ENCODE data around the gene FZD2.
A peak's percentile ranks its signal among the peaks of the same experiment; 100 is the strongest.
"Not testable (repeated sequence)": the region's sequence is repeated elsewhere in the genome, so short reads cannot be mapped to it uniquely, and the experiment has no call there.

Gene FZD2

DNA sequence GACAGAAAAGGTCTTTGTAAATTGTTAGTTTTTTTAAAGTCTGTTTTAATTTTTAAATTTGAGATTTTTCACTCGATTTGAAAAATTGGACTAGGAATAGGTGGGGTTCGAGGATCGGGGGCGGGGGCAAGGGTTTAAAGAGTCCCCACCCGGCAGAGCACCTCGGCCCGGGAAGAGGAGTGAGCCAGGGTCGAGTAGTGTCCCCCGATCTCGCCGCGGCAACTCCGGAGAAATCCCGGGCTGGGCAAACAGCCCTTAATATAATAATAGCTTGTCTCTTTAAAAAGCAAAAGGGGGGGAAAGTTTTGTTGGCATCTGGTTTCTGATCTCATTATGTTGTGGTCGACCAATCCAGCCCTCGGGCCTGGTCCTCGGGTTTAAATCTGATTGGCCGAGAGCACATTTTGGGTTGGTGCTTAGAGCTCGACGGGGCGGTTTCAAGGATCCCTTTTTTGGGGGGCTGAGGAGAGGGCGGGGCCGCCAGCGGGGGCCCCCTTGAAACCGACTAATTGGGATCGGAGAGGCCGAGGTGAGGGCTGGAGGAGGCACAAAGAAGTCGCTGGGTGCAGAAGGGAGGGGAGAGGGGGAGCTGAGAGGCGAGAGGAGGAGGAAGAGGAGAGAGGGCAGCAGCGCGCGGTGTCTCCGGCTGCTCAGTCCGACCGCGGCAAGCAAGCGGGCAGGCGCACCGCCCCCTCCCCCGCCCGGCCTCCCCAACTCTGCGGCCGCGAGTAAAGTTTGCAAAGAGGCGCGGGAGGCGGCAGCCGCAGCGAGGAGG, at the start of gene FZD2:
TSS of gene FZD2 (plus strand) at position 653 of the 775 bp plus-strand sequence. CDS start 205 bp downstream, outside the sequence.
- Mint-ChIP-seq H3K27ac (peak within 1 kb of the TSS; percentile 77), H3K9me3 (no peaks in the 10 kb centered on the region), H3K36me3 (ENCODE audit: low read depth) (no peaks in the 10 kb centered on the region), H3K27me3 (peaks cover 59% of the 10 kb centered on the region), H3K4me1 (peaks cover 22% of the 10 kb centered on the region), H3K4me3 (peak within 1 kb of the TSS; percentile 81)
- ATAC-seq (peak; percentile 84), DNase-seq (peak; percentile 65)

DNA sequence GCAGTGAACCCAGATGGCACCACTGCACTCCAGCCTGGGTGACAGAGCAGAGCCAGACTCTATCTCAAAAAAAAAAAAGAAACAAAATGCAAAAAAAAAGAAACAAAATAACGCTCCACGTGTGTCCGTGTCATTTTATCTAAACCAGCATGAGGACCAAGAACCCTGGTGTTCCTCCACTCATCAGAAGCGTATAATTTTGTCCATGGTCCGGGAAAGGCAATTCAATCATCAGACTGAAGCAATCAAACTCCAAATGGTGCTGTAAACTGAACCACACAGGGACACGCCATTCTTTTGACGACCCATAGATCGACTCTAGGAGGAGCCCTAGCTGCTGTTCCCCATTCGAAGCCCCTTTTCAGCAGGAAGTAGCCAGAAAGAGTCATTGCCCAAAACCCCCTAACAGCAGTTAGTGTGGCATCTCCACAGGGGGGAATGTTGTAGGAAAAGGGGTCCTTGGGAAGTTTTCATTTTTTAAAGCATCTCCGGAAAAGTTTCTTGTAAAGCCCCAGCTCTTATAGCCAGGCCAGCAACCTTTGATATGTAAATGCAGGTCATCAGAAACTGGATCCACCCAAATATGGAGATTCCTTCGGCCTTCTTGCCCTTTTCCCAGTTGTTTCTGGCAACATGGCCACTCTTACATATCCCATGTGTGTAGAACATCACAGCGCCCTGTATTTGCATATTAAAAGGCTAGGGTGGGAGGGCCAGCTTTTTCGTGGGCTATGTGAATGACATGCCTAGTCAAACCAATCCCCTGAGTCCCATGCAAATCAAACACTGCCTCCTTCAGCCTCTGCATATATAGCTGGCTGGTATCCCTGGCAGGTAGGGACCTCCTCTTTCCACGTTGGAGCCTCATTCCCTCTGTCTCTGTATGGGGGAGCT, 45.8 kb upstream of the FZD2 start:
- ATAC-seq; DNase-seq; H3K4me3 Mint-ChIP-seq; H3K27me3 Mint-ChIP-seq; H3K27ac Mint-ChIP-seq; H3K4me1 Mint-ChIP-seq; H3K36me3 Mint-ChIP-seq (ENCODE audit: low read depth); H3K9me3 Mint-ChIP-seq: not testable (repeated sequence)

DNA sequence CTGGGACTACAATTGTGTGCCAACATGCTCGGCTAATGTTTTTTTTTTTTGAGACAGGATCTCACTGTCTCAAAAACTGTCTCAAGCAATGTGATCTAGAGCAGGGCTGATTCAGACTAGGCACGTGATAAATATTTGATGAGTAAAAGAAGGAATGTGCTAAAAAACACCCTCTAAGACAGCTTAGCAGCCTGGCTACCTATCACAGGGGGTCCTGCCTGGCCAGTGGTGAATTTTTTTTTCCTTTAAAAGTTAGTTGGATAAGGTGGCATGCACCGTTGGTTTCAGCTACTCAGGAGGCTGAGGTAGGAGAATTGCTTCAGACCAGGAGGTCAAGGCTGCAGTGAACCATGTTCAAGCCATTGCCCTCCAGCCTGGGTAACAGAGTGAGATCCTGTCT, 39.3 kb upstream of the FZD2 start:
- DNase-seq, result no peak
- no peaks in the 10 kb centered on the region for H3K4me1 Mint-ChIP-seq
- no peaks in the 10 kb centered on the region for H3K36me3 Mint-ChIP-seq (ENCODE audit: low read depth)
- no peak overlapping the region for H3K4me3 Mint-ChIP-seq
- H3K27ac Mint-ChIP-seq, result no peak overlapping the region
- peaks cover 9% of the 10 kb centered on the region for H3K27me3 Mint-ChIP-seq
- H3K9me3 Mint-ChIP-seq, result no peaks in the 10 kb centered on the region
- ATAC-seq, result no peak

DNA sequence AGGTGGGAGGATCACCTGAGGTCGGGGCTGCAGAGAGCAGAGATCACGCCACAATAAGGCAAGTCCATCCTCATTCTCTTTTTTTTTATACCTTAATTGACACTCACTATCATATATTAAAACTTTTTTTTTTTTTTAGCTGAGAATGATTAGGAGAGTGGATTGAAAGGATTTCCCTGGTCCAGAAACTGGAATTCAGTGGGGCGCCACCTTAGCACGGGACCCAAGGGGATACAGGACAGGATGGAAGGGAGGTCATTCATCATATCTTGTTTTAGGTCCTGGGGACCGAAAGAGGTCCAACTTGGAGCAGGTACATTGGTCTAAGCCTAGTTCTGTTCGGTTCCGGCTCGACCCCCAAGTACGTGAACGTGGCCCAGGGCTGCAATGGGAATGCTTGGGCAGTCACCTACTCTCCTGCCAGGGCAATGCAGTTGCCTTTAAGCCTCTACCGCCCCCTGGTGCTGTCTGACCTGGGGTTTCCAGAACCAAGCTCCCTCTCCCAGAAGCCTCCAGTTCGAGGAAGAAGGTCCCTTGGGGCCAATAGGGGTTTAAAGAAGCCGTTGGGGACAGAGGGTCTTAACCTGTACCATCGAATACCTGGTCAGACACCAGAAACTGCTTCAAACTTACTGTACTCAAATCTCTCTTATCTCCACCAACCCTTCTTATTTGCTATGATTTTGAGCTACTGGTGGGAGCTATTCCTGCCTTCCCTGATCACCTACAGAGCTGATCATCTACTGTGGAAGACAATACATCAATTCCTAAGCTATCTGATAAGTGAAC, 34.2 kb upstream of the FZD2 start:
- H3K4me3 Mint-ChIP-seq, result no peak overlapping the region
- ATAC-seq (peak; percentile 77), DNase-seq (peak; percentile 74)
- no peaks in the 10 kb centered on the region for H3K36me3 Mint-ChIP-seq (ENCODE audit: low read depth)
- H3K27me3 Mint-ChIP-seq, result peaks cover 6% of the 10 kb centered on the region
- peaks cover 5% of the 10 kb centered on the region for H3K9me3 Mint-ChIP-seq
- no peaks in the 10 kb centered on the region for H3K4me1 Mint-ChIP-seq
- H3K27ac Mint-ChIP-seq, result no peak overlapping the region

DNA sequence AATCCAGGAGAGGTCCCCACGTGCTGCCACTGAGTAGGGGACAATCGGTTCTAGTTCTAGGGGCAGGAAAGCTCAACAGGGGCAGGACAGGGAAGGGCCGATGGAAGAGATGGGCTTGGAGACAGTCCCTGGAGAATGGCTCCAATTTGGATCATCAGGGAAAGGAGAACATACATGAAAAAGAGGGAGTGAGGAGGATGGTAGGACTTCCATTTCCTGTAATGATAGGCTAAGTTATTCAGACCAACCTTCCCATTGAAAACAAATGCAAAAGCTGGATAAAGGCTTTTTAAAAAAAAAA, 33.7 kb upstream of the FZD2 start:
- Mint-ChIP-seq H3K4me1 (no peaks in the 10 kb centered on the region), H3K4me3 (no peak overlapping the region), H3K27ac (no peak overlapping the region), H3K27me3 (peaks cover 6% of the 10 kb centered on the region), H3K36me3 (ENCODE audit: low read depth) (no peaks in the 10 kb centered on the region), H3K9me3 (peaks cover 5% of the 10 kb centered on the region)
- no peak for ATAC-seq
- DNase-seq, result no peak

DNA sequence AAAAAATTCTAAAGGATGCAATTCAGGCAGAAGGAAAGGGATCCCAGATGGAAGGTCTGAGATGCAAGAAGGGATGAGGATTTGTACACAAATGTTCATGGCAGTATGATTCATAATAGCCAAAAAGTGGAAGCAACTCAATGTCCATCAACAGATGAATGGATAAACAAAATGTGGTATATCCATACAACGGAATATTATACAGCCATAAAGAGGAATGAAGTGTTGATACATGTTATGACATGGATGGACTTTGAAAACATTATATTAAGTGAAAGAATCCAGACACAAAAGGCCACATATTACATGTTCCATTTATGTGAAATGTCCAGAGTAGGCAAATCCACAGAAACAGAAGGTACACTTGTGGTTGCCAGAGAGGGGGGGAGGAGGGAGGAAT, 30.2 kb upstream of the FZD2 start:
- no peak overlapping the region for H3K4me3 Mint-ChIP-seq
- H3K27me3 Mint-ChIP-seq, result peaks cover 3% of the 10 kb centered on the region
- no peak overlapping the region for H3K27ac Mint-ChIP-seq
- no peaks in the 10 kb centered on the region for H3K36me3 Mint-ChIP-seq (ENCODE audit: low read depth)
- DNase-seq (no peak), ATAC-seq (no peak)
- H3K4me1 Mint-ChIP-seq, result no peaks in the 10 kb centered on the region
- peaks cover 5% of the 10 kb centered on the region for H3K9me3 Mint-ChIP-seq

DNA sequence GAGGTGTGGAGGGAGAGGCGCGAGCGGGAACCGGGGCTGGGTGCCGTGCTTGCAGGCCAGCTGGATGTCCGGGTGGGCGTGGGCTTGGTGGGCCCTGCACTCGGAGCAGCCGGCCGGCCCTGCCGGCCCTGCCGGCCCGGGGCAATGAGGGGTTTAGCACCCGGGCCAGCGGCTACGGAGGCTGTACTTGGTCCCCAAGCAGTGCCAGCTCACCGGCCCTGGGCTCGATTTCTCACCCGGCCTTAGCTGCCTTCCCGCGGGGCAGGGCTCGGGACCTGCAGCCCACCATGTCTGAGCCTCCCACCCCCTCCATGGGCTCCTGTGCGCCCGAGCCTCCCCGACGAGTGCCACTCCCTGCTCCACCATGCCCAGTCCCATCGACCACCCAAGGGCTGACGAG, 29.3 kb upstream of the FZD2 start:
- no peak overlapping the region for H3K4me3 Mint-ChIP-seq
- H3K9me3 Mint-ChIP-seq, result peaks cover 5% of the 10 kb centered on the region
- no peak for ATAC-seq
- no peaks in the 10 kb centered on the region for H3K4me1 Mint-ChIP-seq
- no peak for DNase-seq
- no peaks in the 10 kb centered on the region for H3K36me3 Mint-ChIP-seq (ENCODE audit: low read depth)
- no peak overlapping the region for H3K27ac Mint-ChIP-seq
- H3K27me3 Mint-ChIP-seq, result peaks cover 3% of the 10 kb centered on the region

DNA sequence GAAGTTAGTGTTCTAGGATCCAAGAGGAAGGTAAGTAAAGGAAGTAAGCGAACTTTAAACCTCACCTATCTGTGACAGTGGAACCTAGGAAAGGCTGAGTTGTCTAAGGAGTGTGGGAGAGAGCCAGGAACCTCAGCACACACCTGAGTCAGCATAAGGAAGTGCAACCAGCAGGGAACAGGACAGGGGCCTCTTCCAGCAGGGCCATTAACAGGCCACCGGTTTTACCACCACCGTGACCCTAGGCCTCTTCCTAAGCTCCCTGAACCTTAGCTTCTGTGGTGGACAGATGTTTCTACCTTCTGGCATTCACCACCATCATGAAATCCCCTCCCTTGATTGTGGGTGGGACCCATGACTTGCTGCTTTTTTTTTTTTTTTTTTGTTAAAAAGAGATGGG, 27.4 kb upstream of the FZD2 start:
- peaks cover 5% of the 10 kb centered on the region for H3K9me3 Mint-ChIP-seq
- DNase-seq (no peak), ATAC-seq (no peak)
- H3K4me1 Mint-ChIP-seq, result peaks cover 7% of the 10 kb centered on the region
- H3K36me3 Mint-ChIP-seq (ENCODE audit: low read depth), result no peaks in the 10 kb centered on the region
- no peak overlapping the region for H3K27ac Mint-ChIP-seq
- H3K27me3 Mint-ChIP-seq, result peaks cover 5% of the 10 kb centered on the region
- H3K4me3 Mint-ChIP-seq, result no peak overlapping the region

DNA sequence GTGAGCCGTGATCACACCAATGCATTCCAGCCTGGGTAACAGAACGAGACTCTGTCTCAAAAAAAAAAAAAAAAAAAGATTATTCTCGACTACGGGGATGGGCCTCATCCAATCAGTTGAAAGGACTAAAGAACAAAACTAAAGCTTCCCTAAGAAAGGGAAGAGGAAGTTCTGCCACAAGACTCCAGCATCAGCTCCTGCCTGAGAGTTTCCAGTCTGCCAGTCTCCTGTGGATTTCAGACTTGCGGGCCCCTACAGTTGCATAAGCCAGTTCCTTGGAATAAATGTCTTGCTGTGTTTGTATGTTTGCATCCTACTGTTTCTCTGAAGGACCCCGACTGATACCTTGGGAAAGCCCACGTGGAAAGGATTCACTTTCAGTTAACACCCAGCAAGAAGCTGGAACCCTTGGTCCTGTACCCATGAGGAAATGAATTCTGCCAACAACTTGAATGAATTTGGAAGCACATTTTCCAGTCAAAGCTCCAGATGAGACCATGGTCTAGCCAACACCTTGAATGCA, 26.3 kb upstream of the FZD2 start:
- DNase-seq (no peak), ATAC-seq (no peak)
- Mint-ChIP-seq H3K9me3 (peaks cover 5% of the 10 kb centered on the region), H3K27ac (no peak overlapping the region), H3K36me3 (ENCODE audit: low read depth) (no peaks in the 10 kb centered on the region), H3K27me3 (peaks cover 5% of the 10 kb centered on the region), H3K4me1 (peaks cover 7% of the 10 kb centered on the region), H3K4me3 (no peak overlapping the region)

DNA sequence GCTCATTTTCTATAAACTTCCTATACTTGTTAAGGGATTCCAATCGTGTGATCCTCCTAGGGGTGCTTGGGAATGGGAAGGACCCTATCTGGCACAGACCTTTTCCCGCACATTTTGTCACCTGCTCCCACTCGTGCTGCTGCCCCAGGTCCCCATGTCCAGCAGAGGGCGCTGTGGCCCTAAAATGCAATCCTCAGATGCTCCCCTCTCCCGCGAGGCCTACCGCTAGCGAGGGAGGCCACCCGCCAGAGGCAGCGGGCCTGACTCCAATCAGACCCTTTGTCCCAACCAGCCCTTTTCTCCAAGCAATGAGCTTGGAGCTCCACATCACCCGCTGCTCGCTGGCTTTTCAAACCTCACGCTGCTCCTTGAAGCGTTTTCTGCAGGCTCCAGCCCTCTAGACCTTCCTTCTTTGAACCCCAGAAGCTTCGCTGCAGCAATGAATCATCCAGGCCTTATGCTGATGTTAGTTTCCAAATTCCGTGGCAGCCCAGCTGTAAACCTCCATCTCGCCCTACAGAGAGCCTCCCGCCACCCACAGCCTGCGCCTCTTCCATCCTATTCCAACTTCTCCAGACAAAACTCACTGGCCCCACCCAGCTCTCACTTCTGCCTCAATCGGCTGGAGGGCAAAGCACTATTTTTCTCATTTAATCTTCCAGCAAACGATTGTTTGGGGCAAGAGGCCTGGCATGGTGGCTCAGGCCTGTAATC, 23.6 kb upstream of the FZD2 start:
- Mint-ChIP-seq H3K9me3 (no peaks in the 10 kb centered on the region), H3K4me3 (peak overlapping the region; percentile 19), H3K4me1 (peaks cover 7% of the 10 kb centered on the region), H3K36me3 (ENCODE audit: low read depth) (no peaks in the 10 kb centered on the region), H3K27me3 (peaks cover 5% of the 10 kb centered on the region), H3K27ac (no peak overlapping the region)
- DNase-seq (peak; percentile 92), ATAC-seq (peak; percentile 95)

DNA sequence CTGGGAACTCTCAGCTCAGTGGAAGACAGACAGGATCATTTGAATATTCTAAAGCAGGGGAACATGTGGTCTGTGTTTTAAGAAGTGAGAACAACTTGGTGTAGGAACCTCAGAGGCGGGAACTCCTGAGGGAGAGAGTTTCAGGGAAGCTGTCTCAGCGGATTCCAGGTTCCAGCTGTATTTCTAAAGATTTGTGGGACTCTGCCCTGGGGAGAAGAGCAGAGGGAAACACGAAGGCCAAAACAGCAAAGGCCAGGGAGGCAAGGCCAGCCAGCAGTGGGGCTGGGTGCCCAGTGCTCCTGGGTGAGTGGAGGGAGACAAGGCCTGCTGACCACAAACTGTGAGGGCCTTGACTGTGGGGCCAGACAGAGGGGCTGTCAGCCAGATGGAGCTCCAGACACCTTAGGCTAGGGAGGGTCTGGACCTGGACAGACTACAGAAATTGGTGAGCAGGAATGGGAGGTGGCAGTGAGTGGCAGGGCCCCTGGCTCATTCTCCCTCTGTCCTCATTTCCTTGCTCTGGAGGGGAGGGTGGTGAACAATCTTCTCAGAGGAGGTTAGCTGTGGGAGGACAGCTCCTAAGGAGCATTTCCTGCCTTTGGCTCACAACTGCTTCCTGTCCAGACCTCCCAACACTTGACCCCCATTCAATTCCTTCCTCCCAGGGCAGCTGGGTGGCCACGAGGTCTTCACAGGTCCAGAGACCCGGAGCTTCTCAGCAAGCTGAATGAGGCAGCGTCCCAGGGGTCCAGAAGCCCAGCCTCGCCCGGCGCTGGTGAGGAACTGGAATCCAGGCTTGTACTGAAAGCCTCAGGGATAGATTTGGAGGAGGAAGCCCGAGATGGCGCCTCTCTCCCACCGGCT, 21.0 kb upstream of the FZD2 start:
- Mint-ChIP-seq H3K4me3 (no peak overlapping the region), H3K36me3 (ENCODE audit: low read depth) (no peaks in the 10 kb centered on the region), H3K27ac (no peak overlapping the region), H3K27me3 (peaks cover 2% of the 10 kb centered on the region), H3K9me3 (no peaks in the 10 kb centered on the region), H3K4me1 (peaks cover 7% of the 10 kb centered on the region)
- DNase-seq, result no peak
- ATAC-seq, result no peak

DNA sequence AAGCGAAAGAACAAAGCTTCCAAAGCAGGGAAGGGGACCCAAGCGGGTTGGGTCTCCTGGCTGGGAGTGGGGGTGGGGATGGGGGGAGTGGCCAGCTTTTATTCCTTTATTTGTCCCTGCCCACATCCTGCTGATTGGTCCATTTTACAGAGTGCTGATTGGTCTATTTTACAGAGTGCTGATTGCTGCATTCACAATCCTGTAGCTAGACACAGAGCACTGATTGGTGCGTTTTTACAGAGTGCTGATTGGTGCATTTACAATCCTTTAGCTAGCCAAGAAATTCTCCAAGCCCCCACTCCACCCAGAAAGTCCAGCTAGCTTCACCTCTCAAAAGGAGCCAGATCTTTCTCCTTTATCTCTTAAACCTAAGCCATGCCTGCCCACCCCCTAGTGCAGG, 19.4 kb upstream of the FZD2 start:
- not testable (repeated sequence) for H3K27ac Mint-ChIP-seq; H3K4me3 Mint-ChIP-seq; H3K9me3 Mint-ChIP-seq; H3K4me1 Mint-ChIP-seq; H3K36me3 Mint-ChIP-seq (ENCODE audit: low read depth); ATAC-seq; H3K27me3 Mint-ChIP-seq; DNase-seq

DNA sequence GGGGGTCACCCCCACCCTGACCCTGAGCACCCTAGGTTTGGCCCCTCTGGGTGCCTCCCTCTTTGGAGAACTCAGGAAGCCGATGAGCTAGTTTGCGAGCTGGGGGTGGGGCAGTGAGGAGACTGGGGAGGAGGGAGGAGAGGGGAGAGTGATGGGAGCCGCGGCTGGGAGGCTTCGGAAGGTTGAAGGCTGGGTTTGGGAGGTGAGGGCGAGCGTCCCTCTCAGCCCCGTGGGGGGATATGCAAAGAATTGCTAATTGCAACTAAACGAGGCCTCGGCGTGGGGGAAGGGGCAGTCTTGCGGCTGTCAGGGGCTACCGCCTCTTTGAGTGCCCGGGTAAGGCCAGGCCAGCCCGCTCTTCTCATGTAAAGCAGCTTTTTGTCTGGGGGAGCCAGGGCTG, 17.6 kb upstream of the FZD2 start:
- no peaks in the 10 kb centered on the region for H3K36me3 Mint-ChIP-seq (ENCODE audit: low read depth)
- H3K4me3 Mint-ChIP-seq, result no peak overlapping the region
- H3K9me3 Mint-ChIP-seq, result no peaks in the 10 kb centered on the region
- DNase-seq, result no peak
- no peak for ATAC-seq
- H3K4me1 Mint-ChIP-seq, result no peaks in the 10 kb centered on the region
- H3K27me3 Mint-ChIP-seq, result peaks cover 8% of the 10 kb centered on the region
- no peak overlapping the region for H3K27ac Mint-ChIP-seq

All from activated naive CD8-positive, alpha-beta T cell treated with anti-CD3 and anti-CD28 coated beads, Interleukin-2, amount 50 U/mL, for 24 hours (primary cell).